Spleen (tissue), 7 donors: Measurements from ENCODE around the gene CCDC73.
"Not testable (repeated sequence)": the region's sequence is repeated elsewhere in the genome, so short reads cannot be mapped to it uniquely, and the experiment has no call there.

Experiments used
- CTCF ChIP-seq, 11 experiments: fragments of 200-600 bp in 7 of 11; fragments of 450-650 bp in 4 of 11; sonication (generic) in 4 of 11; IDR thresholded peaks in 8 of 11; conservative IDR thresholded peaks in 3 of 11; 1 replicate in 7 of 11; 2 replicates in 4 of 11; pipeline versions ENCODE4 v1.4.0 to v1.8.0; 2016 to 2021; ENCODE audit warnings: antibody characterized with exemption in 11 of 11, inconsistent platforms in 4 of 11, mild to moderate bottlenecking in 1 of 11
- POLR2A ChIP-seq, 3 donors: fragments of 450-650 bp; IDR thresholded peaks; one replicate each; pipeline ENCODE4 v1.5.1; 2017; ENCODE audit warnings: antibody characterized with exemption in 3 of 3, mild to moderate bottlenecking in 1 of 3
- donor health status: DM: no; HTN: no; CAD: no; lungs with moderate emphysema.
- donor health status: DM: no; HTN: no; CAD: no.
- donor health status: DM: no; HTN: no; CAD: no.

- not testable (repeated sequence) for TF ChIP-seq CTCF (IDR thresholded peaks at IDR 0.05 in 8 of 11, conservative IDR thresholded peaks at IDR 0.05 in 3 of 11); POLR2A (IDR thresholded peaks at IDR 0.05)
Observed at GRCh38 chr11:32596114-32596513, 198.3 kb downstream of the CCDC73 start.
